Endothelial cell of umbilical vein (primary cell): ENCODE measurements around the gene C22orf39. TPM values are rescaled to one million over a fixed set of nuclear protein-coding genes. Genes with fewer than 3 reads are reported as not detected.

Experiments
- BruUV-seq: library from RNA; stranded (reverse); fragments of 400-500 nt; replicated peaks from 2 replicates; lab custom pipeline; 2021; lab: Mats Ljungman, UMichigan
- CTCF ChIA-PET: fragments of 300-600, 350-600 bp; sonication (Branson Sonifier 250); formaldehyde crosslinking; loops from one replicate; lab custom pipeline; 2021; ENCODE audit warnings: antibody characterized with exemption, inconsistent platforms; lab: Charles Lee
- POLR2A ChIA-PET: fragments of 300-600, 350-600 bp; sonication (Branson Sonifier 250); formaldehyde crosslinking; loops from one replicate; lab custom pipeline; 2021; ENCODE audit warnings: antibody characterized with exemption, inconsistent platforms; lab: Charles Lee
- DNase-seq: peaks from one replicate; pipeline ENCODE4 v3.0.0-alpha.2; 2011; ENCODE audit warnings: low read depth, low spot score
- FAIRE-seq: peaks from 2 replicates; lab custom pipeline; 2011; peaks lifted over from hg19 to GRCh38; lab: Jason Lieb, UNC
- H2AFZ ChIP-seq: 2 replicates; pipeline ENCODE4 v1.6.0; 2012; ENCODE audit warnings: low read depth, low read length, control low read depth, inconsistent platforms
- H3K27ac ChIP-seq: 2 replicates; pipeline ENCODE4 v1.5.1; 2011; ENCODE audit warnings: low read depth, mild to moderate bottlenecking, control low read depth, low read length, moderate library complexity; ENCODE audit not compliant: insufficient read depth
- H3K27me3 ChIP-seq, 2 experiments: 2 replicates each; pipeline versions ENCODE4 v1.6.0 to v1.6.1; 2011; ENCODE audit warnings: low read length in 2 of 2, mixed read lengths in 1 of 2; ENCODE audit not compliant: control insufficient read depth in 2 of 2, insufficient read depth in 2 of 2
- H3K36me3 ChIP-seq, 2 experiments: 2 replicates in 1 of 2; 3 replicates in 1 of 2; pipeline ENCODE4 v1.5.1; 2011; ENCODE audit warnings: low read length in 2 of 2, mild to moderate bottlenecking in 1 of 2, moderate library complexity in 1 of 2; ENCODE audit not compliant: control insufficient read depth in 2 of 2, insufficient read depth in 2 of 2; ENCODE audit errors: extremely low read depth in 1 of 2
- H3K4me1 ChIP-seq: 3 replicates; pipeline ENCODE4 v1.5.1; 2011; ENCODE audit warnings: mild to moderate bottlenecking, low read length; ENCODE audit not compliant: control insufficient read depth, insufficient read depth; ENCODE audit errors: extremely low read depth
- H3K4me2 ChIP-seq: 2 replicates; pipeline ENCODE4 v1.6.1; 2011; ENCODE audit warnings: low read length, control low read depth, mixed read lengths; ENCODE audit not compliant: insufficient read depth
- H3K4me3 ChIP-seq, 3 experiments: fragments of 200-600 bp in 1 of 3; sonication (generic), shearing (Covaris generic) in 1 of 3; replicated peaks in 1 of 3; 2 replicates each; pipeline ENCODE4 v1.5.1; 2011 to 2016; ENCODE audit warnings: control low read depth in 3 of 3, low read length in 3 of 3, mild to moderate bottlenecking in 2 of 3, inconsistent platforms in 1 of 3, low read depth in 1 of 3, moderate library complexity in 1 of 3; ENCODE audit not compliant: insufficient read depth in 1 of 3
- H3K79me2 ChIP-seq: 2 replicates; pipeline ENCODE4 v1.6.0; 2012; ENCODE audit warnings: low read length, inconsistent platforms; ENCODE audit not compliant: control insufficient read depth, insufficient read depth
- H3K9ac ChIP-seq: replicated peaks from 2 replicates; pipeline ENCODE3; 2011; ENCODE audit warnings: low read length, control low read depth; ENCODE audit not compliant: insufficient read depth; ENCODE audit errors: extremely low read depth
- H3K9me1 ChIP-seq: replicated peaks from 3 replicates; pipeline ENCODE4 v1.6.0; 2011; ENCODE audit warnings: mild to moderate bottlenecking, low read length; ENCODE audit not compliant: control insufficient read depth, insufficient read depth; ENCODE audit errors: extremely low read depth
- H3K9me3 ChIP-seq: replicated peaks from 2 replicates; pipeline ENCODE4 v1.5.1; 2012; ENCODE audit warnings: low read length, inconsistent platforms; ENCODE audit not compliant: control insufficient read depth, insufficient read depth
- H4K20me1 ChIP-seq: replicated peaks from 2 replicates; pipeline ENCODE3; 2011; ENCODE audit warnings: mild to moderate bottlenecking, low read length; ENCODE audit not compliant: control insufficient read depth, insufficient read depth; ENCODE audit errors: extremely low read depth
- CTCF ChIP-seq, 2 donors: IDR thresholded peaks; 1 replicate in 1 of 2; 2 replicates in 1 of 2; pipeline ENCODE4 v1.5.1; 2011; ENCODE audit warnings: low read length in 2 of 2, mild to moderate bottlenecking in 2 of 2, moderate library complexity in 2 of 2, control low read depth in 1 of 2, inconsistent platforms in 1 of 2, low read depth in 1 of 2; ENCODE audit not compliant: insufficient read depth in 1 of 2; ENCODE audit errors: extremely low read depth in 1 of 2
- EZH2 ChIP-seq: IDR thresholded peaks from 2 replicates; pipeline ENCODE4 v1.6.1; 2012; ENCODE audit warnings: borderline replicate concordance, low read depth, mild to moderate bottlenecking, moderate library complexity, low read length, inconsistent platforms; ENCODE audit not compliant: severe bottlenecking
- JUN ChIP-seq: IDR thresholded peaks from 2 replicates; pipeline ENCODE4 v1.6.1; 2011; ENCODE audit warnings: borderline replicate concordance, low read depth; ENCODE audit not compliant: insufficient read length, insufficient read depth
- MYC ChIP-seq: IDR thresholded peaks from one replicate; pipeline ENCODE4 v1.6.1; 2011; ENCODE audit warnings: mild to moderate bottlenecking, low read depth, low read length
- POLR2AphosphoS5 ChIP-seq: IDR thresholded peaks from 2 replicates; pipeline ENCODE4 v1.6.1; 2012; ENCODE audit warnings: low read depth, mild to moderate bottlenecking, control low read depth, low read length, moderate library complexity; ENCODE audit not compliant: insufficient read depth
- dilution Hi-C: fragments of 300-500 bp; cut with MboI; formaldehyde crosslinking; loops from one replicate; pipeline ENCODE4 v1.15.0; 2019; ENCODE audit warnings: low sequenced_read_pairs; ENCODE audit not compliant: extremely low pct_ligation_motif_present
- intact Hi-C: fragments of 100-400 bp; cut with micrococcal nuclease; formaldehyde crosslinking; loops from one replicate; pipeline ENCODE4 v1.10.0; 2022
- polyA plus RNA-seq, 4 experiments: library from polyadenylated mRNA; depleted of rRNA in 3 of 4; stranded (reverse) in 3 of 4; unstranded in 1 of 4; fragments of >200 nt; gene quantifications; 2 replicates each; pipeline versions ENCODE4 v1.2.1 to v1.2.3, GENCODE V29; 2011 to 2012; ENCODE audit warnings: missing spikeins in 1 of 4
- total RNA-seq: library from RNA; stranded (reverse); gene quantifications from 2 replicates; pipeline ENCODE4 v1.2.3, GENCODE V29; 2021

Gene C22orf39
- total and polyA plus RNA-seq, 2 donors (not counting 3 experiments of a cell fraction or from before 2014, with no cell fraction given) = 26.1 to 28.0 TPM

- ChIA-PET CTCF (interaction anchor here (1.0 to 2.1 kb wide), 5 partner anchors 14 to 251 kb away, joined by 3 to 6 read pairs (median 4); no protein-coding TSS in a partner anchor), POLR2A (interaction anchor here (1.4 kb wide), 1 partner anchor 13 kb away, joined by 6 read pairs; no protein-coding TSS in a partner anchor)
- Histone ChIP-seq H3K27me3 (no peaks in the 10 kb centered on the region), H3K4me2 (peak overlapping the region; percentile 86), H3K27ac (no peak overlapping the region), H3K79me2 (peaks cover 56% of the 10 kb centered on the region), H3K9me3 (no peaks in the 10 kb centered on the region), H3K36me3 (peaks cover 5% of the 10 kb centered on the region in 2 experiments), H3K4me1 (peaks cover 17% of the 10 kb centered on the region), H4K20me1 (no peaks in the 10 kb centered on the region), H3K9ac (peak overlapping the region; percentile 68), H3K9me1 (no peaks in the 10 kb centered on the region), H2AFZ (peak overlapping the region; percentile 38), H3K4me3 (peak overlapping the region; percentile 41 to 86 (median 69))
- dilution Hi-C loops (no loop called here), intact Hi-C loops (loop anchor here (1.0 kb wide), 1 partner anchor 199 kb away; no protein-coding TSS in a partner anchor)
- FAIRE-seq (peak; percentile 28), DNase-seq (peak; percentile 29)
- no TSS peak for BruUV-seq
- TF ChIP-seq JUN = no peak
- peak; percentile 13 to 19 for TF ChIP-seq CTCF (IDR thresholded peaks at IDR 0.05; ENCODE audit: extremely low read depth in 1 of 2, insufficient read depth in 1 of 2, low read depth in 1 of 2, low read length in 2 of 2)
- TF ChIP-seq POLR2AphosphoS5 = no peak
- TF ChIP-seq EZH2 = no peak
- no peak for TF ChIP-seq MYC
Observed at GRCh38 chr22:19430890-19431541, 16.5 kb downstream of the C22orf39 start.
